ENCODE measurements around the gene STX16.

DNA sequence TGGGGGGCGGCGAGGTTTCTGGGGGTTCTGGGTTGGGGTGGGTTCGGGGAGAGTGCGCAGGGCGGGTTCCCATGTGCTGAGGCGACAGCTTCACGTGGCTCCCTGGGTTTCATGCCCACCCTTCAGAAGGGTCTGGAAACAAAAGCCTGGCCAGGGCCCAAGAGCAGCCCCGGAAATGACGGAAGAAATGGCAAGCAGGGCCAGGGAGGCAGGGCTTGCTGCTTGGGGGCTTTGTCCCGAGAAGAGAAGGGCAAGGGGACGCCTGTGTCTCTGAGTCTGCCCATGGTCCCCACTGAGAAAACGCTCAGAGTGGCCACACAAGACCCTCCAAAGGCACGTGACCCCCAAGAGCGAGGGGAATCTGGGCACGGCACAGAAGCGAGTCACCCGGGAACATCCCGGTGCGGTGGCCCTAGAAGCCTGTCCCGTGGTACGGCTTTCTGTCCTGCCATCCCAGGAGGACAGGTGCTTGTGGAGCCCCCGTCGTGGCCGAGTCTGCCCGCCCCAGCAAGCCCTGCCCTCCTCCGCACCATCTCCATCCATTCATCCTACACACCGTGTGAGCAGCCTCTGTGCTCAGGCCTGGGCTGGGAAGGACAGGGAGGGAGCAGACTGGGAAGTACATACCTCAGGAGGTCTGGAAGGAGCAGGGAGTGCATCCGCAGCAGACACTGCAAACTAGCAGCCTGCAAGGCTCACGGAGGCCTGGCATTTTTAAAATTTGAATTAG is 50.5 kb downstream of the STX16 start:
- TF ChIP-seq, protein P1, sequence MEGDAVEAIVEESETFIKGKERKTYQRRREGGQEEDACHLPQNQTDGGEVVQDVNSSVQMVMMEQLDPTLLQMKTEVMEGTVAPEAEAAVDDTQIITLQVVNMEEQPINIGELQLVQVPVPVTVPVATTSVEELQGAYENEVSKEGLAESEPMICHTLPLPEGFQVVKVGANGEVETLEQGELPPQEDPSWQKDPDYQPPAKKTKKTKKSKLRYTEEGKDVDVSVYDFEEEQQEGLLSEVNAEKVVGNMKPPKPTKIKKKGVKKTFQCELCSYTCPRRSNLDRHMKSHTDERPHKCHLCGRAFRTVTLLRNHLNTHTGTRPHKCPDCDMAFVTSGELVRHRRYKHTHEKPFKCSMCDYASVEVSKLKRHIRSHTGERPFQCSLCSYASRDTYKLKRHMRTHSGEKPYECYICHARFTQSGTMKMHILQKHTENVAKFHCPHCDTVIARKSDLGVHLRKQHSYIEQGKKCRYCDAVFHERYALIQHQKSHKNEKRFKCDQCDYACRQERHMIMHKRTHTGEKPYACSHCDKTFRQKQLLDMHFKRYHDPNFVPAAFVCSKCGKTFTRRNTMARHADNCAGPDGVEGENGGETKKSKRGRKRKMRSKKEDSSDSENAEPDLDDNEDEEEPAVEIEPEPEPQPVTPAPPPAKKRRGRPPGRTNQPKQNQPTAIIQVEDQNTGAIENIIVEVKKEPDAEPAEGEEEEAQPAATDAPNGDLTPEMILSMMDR (IDR thresholded peaks at IDR 0.05): no peak
- TF ChIP-seq EZH2 (IDR thresholded peaks at IDR 0.05; ENCODE audit: borderline replicate concordance, insufficient read depth, low read depth, low read length, poor library complexity, severe bottlenecking): no peak

Data from B cell (primary cell).